ENCODE data around the gene SPDEF.

SPDEF gene

GRCh38 chr6:34514593-34515472, 41.3 kb downstream of the SPDEF start:
- peak; percentile 13 for DNase-seq (ENCODE audit: low read depth)

- DNase-seq (ENCODE audit: low read depth) = no peak
Measured at GRCh38 chr6:34514112-34514511, 42.0 kb downstream of the SPDEF start.

GRCh38 chr6:34513646-34514045, 42.5 kb downstream of the SPDEF start:
- no peak for DNase-seq (ENCODE audit: low read depth)

- no peak for DNase-seq (ENCODE audit: low read depth)
Measured at GRCh38 chr6:34512738-34513115, 43.4 kb downstream of the SPDEF start.

GRCh38 chr6:34511915-34512737, 44.0 kb downstream of the SPDEF start:
- no peak for DNase-seq (ENCODE audit: low read depth)

GRCh38 chr6:34511214-34511914, 44.8 kb downstream of the SPDEF start:
- no peak for DNase-seq (ENCODE audit: low read depth)

GRCh38 chr6:34510299-34510698, 45.8 kb downstream of the SPDEF start:
- no peak for DNase-seq (ENCODE audit: low read depth)

- no peak for DNase-seq (ENCODE audit: low read depth)
Measured at GRCh38 chr6:34509782-34510181, 46.3 kb downstream of the SPDEF start.

- DNase-seq (ENCODE audit: low read depth) = no peak
Measured at GRCh38 chr6:34508425-34508824, 47.7 kb downstream of the SPDEF start.

- DNase-seq (ENCODE audit: low read depth) = no peak
Measured at GRCh38 chr6:34506718-34507117, 49.4 kb downstream of the SPDEF start.

- no peak for DNase-seq (ENCODE audit: low read depth)
Measured at GRCh38 chr6:34497411-34497810, 58.7 kb downstream of the SPDEF start.

GRCh38 chr6:34496103-34496685, 59.9 kb downstream of the SPDEF start:
- DNase-seq (ENCODE audit: low read depth) = no peak

GRCh38 chr6:34494973-34495372, 61.2 kb downstream of the SPDEF start:
- no peak for DNase-seq (ENCODE audit: low read depth)

- no peak for DNase-seq (ENCODE audit: low read depth)
Measured at GRCh38 chr6:34493344-34493743, 62.8 kb downstream of the SPDEF start.

- peak; percentile 19 for DNase-seq (ENCODE audit: low read depth)
Measured at GRCh38 chr6:34491091-34491430, 65.1 kb downstream of the SPDEF start.

- DNase-seq (ENCODE audit: low read depth) = no peak
Measured at GRCh38 chr6:34490390-34491090, 65.6 kb downstream of the SPDEF start.

GRCh38 chr6:34489207-34489805, 66.8 kb downstream of the SPDEF start:
- DNase-seq (ENCODE audit: low read depth) = no peak

Measured in stromal cell of bone marrow (primary cell).